Stimulated activated CD8-positive, alpha-beta memory T cell treated with anti-CD3 and anti-CD28 coated beads, Interleukin-2, amount 100 ng/mL, for 1 hour (primary cell): ENCODE results near the gene GOLPH3.
"Not testable (repeated sequence)": the region's sequence is repeated elsewhere in the genome, so short reads cannot be mapped to it uniquely, and the experiment has no call there.

Experiments
- DNase-seq, 2 donors: peaks; one replicate each; pipeline ENCODE4 v3.0.0-alpha.2; 2020; ENCODE audit warnings: low read depth in 2 of 2

Gene GOLPH3

DNA sequence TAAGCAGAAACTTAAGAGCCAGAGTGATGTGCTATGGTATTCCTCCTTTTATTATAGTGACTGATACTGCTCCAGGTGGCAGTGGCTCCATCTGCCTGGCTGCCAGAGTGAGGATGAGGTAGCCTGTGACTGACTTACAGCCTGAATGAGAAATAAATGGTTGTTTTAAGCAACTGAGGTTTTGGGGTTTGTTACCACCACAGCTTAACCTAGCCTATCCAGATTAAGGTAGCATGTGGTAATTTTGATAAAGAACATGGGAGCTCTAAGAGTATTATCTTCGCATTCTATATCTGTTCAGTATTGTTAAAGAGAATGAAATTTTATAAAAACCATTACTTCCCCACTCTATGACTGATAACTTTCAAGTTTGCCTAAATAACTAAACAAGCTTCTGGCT is 39.0 kb downstream of the GOLPH3 start:
- DNase-seq = no peak

DNA sequence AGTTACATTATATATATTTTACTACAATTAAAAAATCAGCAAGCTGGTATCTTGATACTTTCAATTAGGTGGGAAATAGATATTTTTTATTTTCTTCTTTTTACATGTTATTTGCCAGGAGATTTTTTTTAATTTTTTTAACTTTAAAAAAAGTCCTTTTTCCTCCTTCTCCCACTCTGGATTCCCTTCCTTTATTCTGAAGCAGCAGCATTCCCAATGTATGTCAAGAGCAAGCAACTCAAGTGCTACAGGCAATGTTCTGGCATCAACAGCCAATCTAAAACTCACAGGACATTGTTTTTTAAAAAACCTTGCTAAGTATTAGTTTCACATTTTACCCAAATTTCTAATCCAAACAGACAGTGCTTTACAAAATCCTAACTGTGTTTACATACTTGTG is 41.4 kb downstream of the GOLPH3 start:
- no peak for DNase-seq

DNA sequence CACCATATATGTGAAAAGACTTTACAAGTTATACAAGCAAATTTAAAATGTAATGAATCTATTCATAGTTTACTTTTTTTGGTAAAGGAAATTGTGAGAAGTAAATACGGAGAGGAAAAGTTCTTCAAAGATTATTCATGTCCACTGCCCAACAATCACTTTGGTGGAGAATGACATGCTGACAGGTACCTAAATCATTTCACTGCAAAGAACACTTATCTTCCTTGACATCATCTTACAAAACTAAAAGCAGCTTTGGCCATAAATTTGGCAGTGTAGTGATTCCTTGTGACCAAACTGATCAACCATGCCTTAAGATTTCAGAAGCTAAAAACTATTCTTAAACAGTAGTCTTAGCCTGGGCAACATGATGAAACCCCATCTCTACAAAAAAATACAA is 42.5 kb downstream of the GOLPH3 start:
- no peak for DNase-seq

DNA sequence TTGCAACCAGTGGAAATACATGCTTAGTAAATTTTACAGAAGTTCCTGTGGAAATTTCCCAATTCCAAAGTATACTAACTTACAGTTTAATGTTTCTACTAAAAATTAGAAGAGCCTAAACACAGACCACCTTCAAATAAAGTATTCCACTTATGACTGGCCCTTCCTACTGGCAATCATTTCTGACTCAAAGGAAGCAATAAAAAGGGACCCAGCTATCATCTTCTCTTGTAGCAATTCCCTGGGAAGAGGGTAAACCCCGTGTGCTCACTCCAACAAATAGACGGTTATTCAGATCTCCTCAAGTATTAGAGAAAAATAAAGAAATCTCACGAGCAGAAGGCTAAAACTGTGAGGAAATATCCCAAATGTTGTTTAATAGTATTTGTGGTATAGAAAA is 43.3 kb downstream of the GOLPH3 start:
- DNase-seq = no peak

DNA sequence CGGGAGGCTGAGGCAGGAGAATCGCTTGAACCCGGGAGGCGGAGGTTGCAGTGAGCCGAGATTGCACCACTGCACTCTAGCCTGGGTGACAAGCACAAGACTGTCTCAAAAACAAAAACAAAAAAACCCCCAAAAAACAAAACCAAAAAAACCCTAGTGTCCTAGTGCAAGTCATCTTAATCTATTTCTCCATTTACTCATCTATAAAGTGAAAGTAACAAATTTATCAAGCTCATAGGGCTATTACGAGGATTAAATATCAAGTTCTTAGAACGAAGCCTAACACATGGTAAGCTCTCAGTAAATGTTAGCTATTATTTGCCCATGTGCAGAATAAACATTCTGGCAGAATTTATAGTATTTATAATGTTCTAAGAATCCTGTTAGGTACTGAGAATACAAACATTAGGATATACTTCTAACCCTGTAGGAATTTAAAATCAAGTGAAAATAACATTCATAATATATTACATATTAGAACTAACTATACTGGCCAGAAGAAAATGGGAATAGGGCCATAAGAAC is 45.0 kb downstream of the GOLPH3 start:
- no peak for DNase-seq

DNA sequence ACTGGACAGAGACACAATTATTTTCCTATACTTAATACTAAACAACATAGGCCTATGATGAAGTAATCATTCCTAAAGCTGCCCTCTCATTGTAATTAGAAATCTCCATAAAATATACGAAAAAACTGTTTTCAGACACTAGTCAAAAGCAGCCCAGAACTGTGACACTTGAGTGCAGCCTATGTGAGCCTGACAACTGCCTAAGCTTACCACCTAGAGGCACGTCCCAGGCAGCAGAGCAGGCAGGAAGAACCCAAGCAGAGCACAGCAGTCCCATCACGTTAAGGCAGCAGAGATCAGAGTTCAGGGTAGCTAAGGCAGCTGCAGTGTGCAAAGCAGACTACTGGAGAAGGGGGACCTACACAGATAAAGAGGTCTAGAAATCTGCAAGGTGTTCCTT is 46.4 kb downstream of the GOLPH3 start:
- no peak for DNase-seq

DNA sequence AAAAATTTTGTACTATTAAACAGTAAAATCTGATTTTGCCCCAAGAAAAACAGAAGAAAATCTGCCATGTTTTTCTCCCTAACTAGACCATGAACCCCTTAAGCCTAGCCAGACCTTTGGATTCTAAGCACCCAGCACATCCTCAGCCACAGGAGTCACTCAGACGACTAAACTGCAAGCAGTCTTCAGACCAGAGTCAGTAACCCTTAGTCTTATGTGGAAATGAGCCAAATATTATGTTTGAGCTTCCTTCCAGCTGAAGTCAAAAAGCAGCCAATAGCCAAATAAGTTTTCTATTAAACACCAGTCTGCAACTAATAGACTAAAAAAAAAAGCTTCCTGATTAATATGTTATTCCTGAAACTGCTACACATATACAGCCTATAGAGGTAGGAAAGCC is 47.4 kb downstream of the GOLPH3 start:
- no peak for DNase-seq

DNA sequence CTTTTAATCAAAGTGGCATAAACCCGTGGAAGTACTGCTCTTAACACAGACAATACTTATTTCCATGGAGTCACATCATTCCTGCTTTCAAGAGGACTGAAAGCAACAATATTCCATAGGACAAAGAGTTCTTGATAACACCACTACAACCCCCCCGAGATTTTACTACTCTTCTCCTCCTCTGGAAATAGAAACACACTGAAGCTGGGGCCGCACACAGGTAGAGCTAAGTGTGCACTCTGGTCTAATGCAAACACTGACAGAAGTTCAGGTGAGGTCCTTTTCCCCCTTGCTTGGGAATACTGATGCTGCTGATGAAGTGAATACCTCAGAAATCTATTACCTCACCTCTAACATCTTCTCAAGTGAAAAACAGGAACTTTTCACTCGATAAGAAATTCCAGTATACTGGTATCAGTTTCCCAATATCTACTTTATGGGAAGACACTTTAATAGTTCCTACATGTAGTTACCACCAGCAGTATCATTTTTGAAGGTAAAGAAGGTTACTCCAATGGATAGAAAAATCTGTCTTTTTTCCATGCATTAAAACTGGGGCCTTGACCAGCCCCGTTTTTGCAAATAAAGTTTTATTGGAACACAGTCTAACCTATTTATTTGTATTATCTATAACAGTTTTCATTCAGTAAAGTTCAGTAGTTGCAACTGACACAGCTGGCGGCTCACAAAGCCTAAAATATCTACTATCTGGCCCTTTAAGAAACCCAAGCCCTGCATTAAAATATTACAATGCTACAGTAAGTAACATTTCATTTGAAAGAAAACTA is 50.0 kb downstream of the GOLPH3 start:
- no peak for DNase-seq

DNA sequence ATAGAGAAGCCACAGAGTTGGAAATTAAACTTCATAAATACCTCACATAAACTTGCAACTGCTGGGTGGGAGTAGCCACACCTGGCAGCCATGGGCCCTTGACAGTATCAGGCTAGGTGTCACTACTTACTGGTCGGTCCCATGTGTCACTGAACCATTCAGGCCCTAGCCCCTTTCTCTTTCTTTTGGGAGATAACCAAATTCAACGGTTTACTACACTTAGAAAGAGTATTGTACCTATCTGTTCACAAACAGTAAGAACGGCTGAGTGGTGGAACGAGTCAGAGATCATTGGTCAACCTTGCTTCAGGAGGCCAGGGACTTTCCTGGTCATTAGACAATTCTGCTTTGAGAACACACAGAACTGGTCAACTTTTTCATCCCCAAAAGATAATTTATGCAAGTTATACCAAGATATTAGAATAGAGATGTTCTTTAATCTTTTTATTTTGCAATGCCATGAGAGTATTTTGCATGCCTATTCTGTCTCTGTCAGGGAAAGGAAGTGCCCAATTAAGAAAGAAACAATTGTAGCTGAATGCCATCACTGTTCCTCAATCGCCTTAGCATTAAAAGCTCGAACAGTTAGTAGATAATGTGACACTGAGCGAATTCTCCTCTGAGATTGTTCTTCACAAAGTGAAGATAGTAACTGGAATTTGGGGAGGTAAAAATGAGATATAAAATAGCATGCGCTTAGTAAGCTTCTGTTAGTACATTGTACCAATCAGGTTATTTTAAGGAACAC is 50.9 kb downstream of the GOLPH3 start:
- DNase-seq = no peak

DNA sequence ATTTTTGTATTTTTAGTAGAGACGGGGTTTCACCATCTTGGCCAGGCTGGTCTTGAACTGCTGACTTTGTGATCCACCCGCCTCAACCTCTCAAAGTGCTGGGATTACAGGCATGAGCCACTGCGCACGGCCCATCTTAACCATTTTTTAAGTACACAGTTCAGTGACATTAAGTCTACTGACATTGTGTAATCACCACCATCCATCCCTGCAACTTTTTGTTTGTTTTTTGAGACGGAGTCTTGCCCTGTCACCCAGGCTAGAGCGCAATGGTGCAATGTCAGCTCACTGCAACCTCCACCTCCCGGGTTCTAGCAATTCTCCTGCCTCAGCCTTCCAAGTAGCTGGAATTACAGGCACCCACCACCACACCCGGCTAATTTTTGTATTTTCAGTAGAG is 55.2 kb downstream of the GOLPH3 start:
- not testable (repeated sequence) for DNase-seq

DNA sequence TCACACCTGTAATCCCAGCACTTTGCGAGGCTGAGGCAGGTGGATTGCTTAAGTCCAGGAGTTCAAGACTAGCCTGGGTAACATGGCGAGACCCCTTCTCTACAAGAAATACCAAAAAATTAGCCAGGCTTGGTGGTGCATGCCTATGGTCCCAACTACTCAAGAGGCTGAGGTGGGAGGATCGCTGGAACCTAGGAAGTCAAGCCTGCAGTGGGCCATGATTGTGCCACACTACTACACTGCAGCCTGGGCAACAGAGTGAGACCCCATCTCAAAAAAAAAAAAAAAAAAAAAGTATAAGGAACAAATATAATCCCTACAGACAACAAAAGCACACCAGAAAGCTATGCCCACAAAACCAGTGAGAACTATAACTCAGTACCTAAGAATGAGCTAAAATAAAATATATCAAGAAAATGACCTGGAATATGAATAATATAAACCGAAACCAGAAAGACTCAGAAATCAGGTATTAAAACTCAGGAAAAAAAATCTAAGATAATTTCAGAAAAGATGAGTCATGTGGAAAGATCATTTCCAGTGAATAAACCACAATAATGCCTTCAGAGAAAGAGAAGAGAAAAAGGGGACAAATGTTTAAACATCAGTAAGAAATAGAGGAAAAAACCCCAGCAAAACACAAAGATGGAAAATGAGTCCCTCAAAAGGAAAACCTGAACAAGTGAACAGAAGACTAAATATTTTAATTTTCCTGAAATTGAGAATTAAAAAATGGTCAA is 57.4 kb downstream of the GOLPH3 start:
- DNase-seq = no peak

DNA sequence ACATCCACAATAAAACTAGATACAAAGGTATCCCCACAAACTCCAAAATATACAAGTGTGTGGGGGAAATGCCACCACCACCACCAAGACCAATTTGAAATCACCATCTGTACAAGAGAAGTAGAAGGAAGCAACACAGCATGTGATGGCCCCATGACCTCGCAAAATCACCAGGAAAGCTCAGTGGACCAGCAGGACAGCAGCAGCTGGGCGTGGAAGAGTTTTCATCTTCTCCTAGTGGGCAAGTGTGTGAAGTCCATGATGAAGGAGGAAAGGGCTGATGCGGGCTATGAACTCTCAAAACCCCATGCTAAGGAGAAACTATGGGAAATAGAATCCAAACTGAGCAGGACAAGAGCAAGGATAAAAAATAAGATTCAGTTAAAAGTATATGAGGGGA is 58.1 kb downstream of the GOLPH3 start:
- DNase-seq = no peak

DNA sequence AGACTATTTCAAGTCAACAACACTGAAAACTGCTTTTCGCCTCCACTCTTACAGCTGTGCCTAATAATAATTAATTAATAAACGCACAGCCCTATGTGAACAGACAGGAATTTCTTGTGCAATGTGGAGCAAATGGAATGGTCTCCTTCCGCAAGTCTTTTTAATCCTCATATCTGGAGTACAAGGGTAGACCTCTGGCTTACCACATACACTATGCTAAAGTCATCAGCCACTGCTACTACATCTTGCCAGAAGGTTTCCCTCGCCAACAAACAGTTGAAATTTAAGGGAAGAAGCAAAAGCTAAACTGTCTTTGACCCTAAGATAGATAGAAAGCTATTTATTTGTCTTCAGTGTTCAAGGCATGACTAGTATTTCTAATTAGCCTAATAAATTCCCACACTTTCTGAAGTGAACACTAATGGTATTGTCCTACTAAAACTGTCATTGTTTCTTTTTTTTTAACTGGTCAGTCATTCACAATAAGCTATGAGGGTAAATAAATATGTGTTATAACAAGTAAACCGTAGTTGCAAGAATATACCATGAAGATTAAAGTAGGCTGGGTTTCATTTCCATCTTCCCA is 63.9 kb downstream of the GOLPH3 start:
- DNase-seq = no peak

DNA sequence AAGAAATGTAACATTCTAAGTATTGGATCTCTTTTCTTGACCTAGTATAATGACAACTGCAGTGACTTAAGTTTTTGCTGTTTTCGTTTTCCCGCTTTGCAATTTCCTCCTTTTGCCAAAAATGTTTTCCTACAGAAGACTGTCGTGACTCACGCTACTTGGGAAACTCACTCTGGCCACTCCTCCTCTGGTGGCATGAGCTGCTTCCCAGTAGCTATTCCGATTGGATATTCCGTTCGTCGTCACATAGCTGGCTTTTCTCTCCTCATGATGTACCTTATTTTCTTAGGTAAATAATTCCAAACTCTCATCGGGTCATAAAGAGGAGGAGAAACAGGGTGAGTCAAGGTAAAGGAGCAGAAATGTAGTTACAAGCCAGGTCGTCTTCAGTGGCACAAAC is 64.9 kb downstream of the GOLPH3 start:
- no peak for DNase-seq

DNA sequence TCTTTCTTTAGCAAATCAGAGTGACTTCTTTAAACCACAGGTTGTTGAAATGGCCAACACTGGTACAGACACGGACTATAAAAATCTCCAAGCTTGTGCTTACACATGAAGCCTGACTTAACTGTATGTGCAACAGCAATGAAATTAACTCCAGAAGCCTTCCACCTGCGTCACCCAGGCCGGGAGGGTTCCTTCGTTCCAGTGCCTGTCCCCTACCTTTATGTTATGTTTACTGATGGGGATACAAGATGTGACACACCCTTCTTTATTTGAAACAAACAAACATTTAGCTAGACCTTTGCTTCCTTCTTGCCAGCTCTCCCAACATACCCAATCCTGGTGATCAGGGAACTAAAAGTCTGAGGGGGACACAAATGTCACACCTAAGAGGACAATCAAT is 66.0 kb downstream of the GOLPH3 start:
- no peak for DNase-seq

DNA sequence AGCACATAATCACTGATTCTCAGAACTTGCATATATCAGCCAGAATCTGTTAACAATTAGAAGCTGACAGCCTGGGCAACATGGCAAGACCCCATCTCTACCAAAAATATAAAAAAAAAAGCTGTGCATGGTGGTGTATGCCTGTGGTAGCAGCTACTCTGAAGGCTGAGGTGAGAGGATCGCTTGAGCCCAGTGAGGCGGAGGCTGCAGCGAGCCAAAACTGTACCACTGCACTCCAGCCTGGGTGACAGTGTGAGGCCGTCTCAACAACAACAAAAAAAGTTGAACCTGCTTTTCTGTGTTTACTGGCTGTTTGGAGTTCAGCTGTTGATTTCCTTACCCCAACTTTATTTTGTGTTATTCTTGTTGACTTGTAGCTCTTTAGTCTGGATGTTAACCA is 66.8 kb downstream of the GOLPH3 start:
- no peak for DNase-seq

DNA sequence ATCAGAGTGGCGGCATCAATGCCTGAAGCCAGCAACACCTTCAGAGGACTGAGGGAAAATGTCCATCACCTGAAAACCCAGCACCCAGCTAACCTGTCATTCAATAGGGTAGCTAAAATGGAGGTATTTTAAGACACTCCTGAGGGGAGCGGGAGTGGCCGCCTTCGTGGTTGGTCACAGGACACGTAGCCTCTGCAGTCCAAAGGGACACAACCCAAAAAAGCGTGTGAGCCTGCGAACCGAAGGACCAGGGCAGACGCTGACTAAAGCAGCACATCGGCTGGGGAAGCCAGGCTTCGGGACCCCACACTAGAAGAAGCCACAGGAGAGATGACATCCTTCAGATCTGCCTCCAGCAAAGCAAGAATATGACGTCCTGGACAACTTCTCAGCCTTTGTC is 70.6 kb downstream of the GOLPH3 start:
- DNase-seq = no peak

DNA sequence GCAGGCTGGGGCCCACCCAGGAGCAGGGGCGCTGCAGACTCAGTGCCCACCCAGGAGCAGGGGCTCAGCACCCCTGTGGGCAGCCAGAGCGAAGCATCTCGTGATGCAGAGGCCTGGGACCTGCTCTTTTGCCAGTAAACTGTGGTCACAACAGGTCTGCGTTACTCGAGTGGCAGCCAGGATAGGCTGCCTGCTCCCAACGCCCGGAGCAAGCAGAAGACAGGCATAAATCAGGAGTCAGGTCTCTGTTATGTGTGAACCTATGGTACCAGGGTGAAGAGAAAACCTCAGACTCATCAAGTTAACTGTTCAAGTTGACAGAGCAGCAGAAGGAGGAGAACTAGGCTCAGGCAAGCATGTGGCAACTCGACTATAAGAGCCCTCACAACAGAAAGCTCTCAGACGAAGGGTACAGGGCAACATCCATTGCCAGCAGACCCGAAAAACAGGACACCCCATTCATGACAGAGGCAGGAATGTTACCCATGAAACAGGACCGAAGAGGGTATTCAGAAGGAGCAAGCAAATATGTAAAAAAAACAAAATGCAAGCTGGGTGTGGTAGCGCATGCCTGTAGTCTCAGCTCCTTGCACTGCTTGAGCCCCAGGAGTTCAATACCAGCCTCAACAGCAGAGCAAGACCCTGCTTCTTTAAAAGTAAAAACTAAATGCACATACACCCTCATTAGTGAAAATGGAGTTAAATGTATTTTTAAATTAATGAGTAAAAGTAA is 71.7 kb downstream of the GOLPH3 start:
- no peak for DNase-seq

DNA sequence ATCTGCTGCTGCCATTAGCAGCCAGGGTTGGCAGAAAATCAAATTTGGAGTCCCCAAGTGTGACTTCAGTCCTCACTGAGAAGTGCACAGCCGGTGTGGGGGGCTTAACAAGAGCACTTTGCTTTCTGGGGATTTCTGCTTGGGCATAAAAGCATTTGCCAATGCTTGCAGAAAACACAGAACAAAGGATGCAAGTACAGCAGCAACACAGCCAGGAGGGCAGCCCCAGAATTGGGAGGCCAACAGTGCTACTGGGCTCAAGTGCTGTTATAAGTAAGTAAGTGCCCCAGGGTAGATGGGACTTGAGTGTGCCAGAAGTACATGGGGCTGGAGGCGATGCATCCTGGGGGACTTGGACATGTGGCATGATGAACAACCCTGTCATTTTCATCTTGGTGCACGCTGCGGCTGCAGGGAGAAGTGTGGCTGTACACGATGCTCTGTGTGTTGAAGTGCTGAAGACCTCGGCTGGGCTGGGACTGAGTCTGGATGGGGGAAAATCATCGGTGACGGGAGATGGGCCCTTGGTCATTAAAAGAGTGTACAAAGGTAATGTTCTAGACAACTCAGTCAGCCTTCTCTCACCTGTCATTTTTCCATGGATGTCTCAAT is 73.3 kb downstream of the GOLPH3 start:
- DNase-seq = no peak

DNA sequence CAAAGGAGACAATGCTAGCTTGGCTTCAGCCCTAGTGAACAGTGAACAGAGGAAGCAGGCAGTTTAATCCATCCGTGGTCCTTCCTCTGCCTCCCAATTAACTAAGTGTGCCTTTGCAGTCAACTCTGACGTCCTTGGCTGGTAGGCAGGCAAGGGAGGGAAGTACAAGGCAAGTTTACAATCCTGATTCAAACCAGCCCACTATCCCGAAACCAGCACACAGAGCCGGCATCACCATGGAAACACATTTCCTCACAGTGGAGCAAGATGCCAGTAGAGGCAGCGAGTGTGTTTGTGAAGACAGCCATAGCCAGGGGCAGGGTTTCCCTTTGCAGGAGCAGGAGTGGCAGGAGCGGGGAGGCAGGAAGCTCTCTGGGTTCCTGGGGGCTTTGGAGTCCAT is 73.9 kb downstream of the GOLPH3 start:
- DNase-seq = no peak

DNA sequence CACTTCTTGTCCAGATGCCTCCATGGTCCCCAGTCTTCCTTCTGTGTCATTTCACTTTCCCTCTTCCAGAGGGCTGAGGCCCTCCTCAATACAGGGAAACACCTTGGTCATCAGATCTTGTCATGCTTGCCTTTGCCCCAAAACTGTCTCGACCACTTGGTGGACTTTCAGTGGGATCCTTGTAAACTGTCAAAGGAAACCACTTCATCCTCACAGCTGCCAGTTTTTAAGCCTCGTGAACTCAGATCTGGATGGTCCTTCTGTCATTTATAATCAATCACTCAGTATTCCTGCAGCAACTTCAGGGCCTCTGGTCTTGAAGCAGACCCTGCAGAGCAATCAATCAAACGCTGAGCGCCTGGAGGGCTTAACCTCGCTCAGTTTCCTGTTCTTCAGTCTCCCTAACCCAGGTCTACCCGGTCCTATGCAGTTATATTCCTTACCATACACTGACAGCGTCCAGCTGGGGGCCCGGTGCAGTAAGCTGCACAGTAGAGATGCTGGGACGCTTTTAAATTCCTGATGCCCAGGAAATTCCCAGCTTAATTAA is 74.6 kb downstream of the GOLPH3 start:
- DNase-seq = no peak
